Kidney epithelial cell (primary cell): ENCODE results near the gene PHF21A. TPM values are rescaled to one million over a fixed set of nuclear protein-coding genes. Genes with fewer than 3 reads are reported as not detected.

Source experiments
- DNase-seq: peaks from one replicate; pipeline ENCODE4 v3.0.0-alpha.2; 2010; ENCODE audit warnings: low read depth
- H3K27me3 ChIP-seq: 2 replicates; pipeline ENCODE4 v1.6.0; 2011; ENCODE audit warnings: low read length; ENCODE audit not compliant: control insufficient read depth, insufficient read depth
- H3K36me3 ChIP-seq: 2 replicates; pipeline ENCODE4 v1.5.1; 2011; ENCODE audit warnings: low read length; ENCODE audit not compliant: control insufficient read depth, insufficient read depth
- H3K4me3 ChIP-seq: 2 replicates; pipeline ENCODE4 v1.5.1; 2011; ENCODE audit warnings: low read depth, mild to moderate bottlenecking, control low read depth, low read length
- total RNA-seq: library from RNA; depleted of rRNA; stranded (reverse); fragments of >200 nt; gene quantifications from 2 replicates; pipeline ENCODE4 v1.2.3, GENCODE V29; 2015
- TF ChIP-seq, protein P1 (sequence below): IDR thresholded peaks from 2 replicates; pipeline ENCODE4 v1.5.1; 2011; ENCODE audit warnings: mild to moderate bottlenecking, moderate library complexity, low read length, control low read depth, inconsistent platforms; ENCODE audit not compliant: insufficient read depth, poor library complexity, severe bottlenecking

The PHF21A gene
- total RNA-seq, 1 donor from 2014 or later = 11.8 TPM

- Histone ChIP-seq H3K27me3 (peaks cover 19% of the 10 kb centered on the region), H3K4me3 (no peak overlapping the region), H3K36me3 (no peaks in the 10 kb centered on the region)
- TF ChIP-seq, protein P1, sequence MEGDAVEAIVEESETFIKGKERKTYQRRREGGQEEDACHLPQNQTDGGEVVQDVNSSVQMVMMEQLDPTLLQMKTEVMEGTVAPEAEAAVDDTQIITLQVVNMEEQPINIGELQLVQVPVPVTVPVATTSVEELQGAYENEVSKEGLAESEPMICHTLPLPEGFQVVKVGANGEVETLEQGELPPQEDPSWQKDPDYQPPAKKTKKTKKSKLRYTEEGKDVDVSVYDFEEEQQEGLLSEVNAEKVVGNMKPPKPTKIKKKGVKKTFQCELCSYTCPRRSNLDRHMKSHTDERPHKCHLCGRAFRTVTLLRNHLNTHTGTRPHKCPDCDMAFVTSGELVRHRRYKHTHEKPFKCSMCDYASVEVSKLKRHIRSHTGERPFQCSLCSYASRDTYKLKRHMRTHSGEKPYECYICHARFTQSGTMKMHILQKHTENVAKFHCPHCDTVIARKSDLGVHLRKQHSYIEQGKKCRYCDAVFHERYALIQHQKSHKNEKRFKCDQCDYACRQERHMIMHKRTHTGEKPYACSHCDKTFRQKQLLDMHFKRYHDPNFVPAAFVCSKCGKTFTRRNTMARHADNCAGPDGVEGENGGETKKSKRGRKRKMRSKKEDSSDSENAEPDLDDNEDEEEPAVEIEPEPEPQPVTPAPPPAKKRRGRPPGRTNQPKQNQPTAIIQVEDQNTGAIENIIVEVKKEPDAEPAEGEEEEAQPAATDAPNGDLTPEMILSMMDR = no peak
- no peak for DNase-seq
Measured at GRCh38 chr11:45889555-45889954, 231.7 kb downstream of the PHF21A start.

DNA sequence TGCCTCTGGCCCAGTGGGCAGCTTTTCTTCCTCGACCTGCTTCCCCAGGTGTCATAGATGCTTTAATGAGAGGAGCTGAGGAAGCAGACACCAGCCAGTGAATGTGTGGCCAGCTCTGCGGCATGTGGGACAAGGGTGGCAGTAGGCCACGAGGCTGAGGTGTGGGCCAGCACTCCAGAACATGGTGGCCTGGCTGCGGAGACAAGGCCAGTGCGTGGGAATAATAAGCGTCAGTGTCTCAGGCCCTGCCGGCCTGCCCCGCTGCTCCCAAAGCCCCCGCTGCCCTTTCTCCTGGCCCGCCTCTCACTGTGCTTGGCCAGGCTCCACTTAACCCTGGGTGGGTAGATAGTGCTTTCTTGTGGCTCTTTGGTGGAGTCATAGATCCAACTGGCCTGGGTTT lies 233.7 kb downstream of the PHF21A start:
- H3K4me3 ChIP-seq = no peak overlapping the region
- peaks cover 15% of the 10 kb centered on the region for H3K27me3 ChIP-seq
- TF ChIP-seq, protein P1 = no peak
- no peaks in the 10 kb centered on the region for H3K36me3 ChIP-seq
- no peak for DNase-seq

GRCh38 chr11:45886816-45887520 lies 234.3 kb downstream of the PHF21A start:
- no peak for DNase-seq
- peaks cover 15% of the 10 kb centered on the region for H3K27me3 ChIP-seq
- H3K36me3 ChIP-seq = no peaks in the 10 kb centered on the region
- no peak overlapping the region for H3K4me3 ChIP-seq
- TF ChIP-seq, protein P1 = no peak

DNA sequence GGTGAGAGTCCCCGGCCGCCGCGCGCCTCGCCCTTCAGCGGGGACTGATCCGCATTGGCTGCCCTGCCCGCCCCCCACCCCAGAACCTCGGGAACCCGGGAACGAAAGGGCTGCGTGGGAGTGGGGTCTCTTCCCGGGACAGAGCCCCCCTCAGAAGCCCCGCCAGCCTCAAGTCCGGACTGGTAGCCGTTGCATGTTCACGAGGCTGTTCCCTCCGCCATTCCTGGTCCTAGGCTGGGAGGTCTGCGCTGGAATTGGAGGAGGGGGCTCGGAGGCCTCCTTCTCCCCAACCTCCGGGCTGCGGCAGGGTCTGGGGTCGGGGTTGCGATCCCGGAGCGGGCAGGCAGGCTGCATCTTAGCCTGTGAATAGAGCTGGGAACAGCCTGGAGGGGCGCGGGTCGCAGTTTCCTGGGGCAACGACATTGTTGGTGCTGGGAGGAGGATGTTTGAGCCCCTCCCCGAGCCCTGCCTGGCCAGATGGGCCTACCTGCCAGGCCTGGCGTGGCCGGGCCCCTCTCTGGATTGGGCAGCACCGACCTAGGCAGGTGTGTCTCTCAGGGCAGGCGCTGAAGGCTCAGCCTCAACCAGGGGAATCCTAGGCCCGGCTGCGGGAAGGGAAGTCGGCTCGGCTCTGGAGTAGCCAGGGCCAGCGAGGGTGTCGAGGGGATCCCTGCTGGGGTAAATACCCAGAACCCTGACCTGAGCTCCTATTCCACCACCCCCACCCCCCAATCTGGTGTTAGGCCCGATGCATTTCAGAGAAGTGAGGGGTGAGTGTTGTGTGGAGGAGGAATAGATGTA lies 235.1 kb downstream of the PHF21A start:
- peak overlapping the region; percentile 30 for H3K4me3 ChIP-seq
- no peaks in the 10 kb centered on the region for H3K36me3 ChIP-seq
- no peak for DNase-seq

GRCh38 chr11:45885274-45885920 lies 235.9 kb downstream of the PHF21A start, which contains the start of gene MAPK8IP1:
Gene MAPK8IP1 (plus strand): TSS chr11:45885651. CDS start chr11:45885821, 170 bp downstream.
- DNase-seq = no peak
- peaks cover 11% of the 10 kb centered on the region for H3K27me3 ChIP-seq
- no peaks in the 10 kb centered on the region for H3K36me3 ChIP-seq
- TF ChIP-seq, protein P1 = no peak
- peak within 1 kb of the TSS; percentile 30 for H3K4me3 ChIP-seq

More for the DNA sequence above, 235.1 kb downstream of the PHF21A start:
- peaks cover 11% of the 10 kb centered on the region for H3K27me3 ChIP-seq
- TF ChIP-seq, protein P1 = no peak
